NCI-H446 (cell line): Measurements from ENCODE around the gene HHAT.
A peak's percentile ranks its signal among the peaks of the same experiment; 100 is the strongest.

Experiments
- DNase-seq, 2 experiments: peaks; one replicate each; lab custom pipeline; 2025; lab: John Stamatoyannopoulos, UW

Gene HHAT

GRCh38 chr1:210487021-210487420 is 158.3 kb downstream of the HHAT start:
- DNase-seq, result no peak

DNA sequence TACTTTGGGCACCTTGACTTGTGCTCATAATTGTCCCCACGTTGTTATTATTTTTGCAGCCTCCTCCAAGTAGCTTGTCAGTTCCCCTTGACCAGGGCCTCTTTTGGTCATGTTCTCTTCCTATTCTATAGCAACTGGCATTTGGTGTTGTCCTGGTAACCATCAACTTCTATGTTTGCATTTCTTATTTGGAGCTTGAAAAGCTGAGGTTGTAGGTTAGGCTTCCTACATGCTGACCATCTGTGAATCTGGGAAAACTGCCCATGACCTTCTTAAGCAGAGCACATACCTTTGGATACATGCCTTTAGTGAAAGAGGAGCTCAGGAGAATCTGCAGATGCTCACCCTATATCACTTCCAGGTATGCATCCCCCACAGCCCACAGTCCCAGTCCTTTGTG is 160.8 kb downstream of the HHAT start:
- peak in 1 of 2 experiments; percentile 18 for DNase-seq

DNA sequence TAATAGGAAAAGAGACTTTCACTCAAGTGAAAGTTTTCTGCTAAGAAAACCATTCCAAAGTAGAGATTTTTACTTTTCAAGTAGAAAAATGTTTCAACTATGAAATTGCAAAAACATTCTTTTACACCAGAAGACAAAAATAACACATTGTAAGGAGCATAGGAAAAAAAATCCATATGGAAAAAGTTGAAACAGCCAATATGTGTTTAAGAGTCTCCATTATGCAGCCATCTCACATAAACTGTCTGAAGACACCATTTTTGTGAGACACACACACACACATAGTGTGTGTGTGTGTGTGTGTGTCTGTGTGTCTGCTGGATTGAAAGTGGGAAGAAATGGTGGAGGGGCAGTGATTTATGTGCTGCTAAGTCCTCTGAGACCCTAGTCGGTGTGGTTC is 162.1 kb downstream of the HHAT start:
- no peak for DNase-seq

DNA sequence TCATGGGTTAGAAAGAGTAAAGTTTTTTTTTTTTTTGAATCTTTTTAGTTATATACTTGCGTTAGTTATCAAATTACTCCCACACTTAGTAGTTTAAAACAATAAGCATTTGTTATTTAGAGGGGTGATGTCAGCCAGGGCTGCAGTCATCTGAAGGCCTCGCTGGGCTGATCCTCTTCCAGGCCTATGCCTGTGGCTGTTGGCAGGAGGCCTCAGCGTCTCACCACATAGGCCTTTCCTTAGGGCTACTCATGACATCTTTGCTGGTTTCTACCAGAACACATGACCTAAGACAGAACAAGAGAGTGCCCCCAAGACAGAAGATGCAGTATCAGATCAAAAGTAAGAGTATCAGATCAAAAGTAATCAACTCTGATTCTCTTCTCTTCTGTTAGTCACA is 167.4 kb downstream of the HHAT start:
- DNase-seq, result no peak

- no peak for DNase-seq
These were observed 171.3 kb downstream of the HHAT start for GRCh38 chr1:210499956-210500355.

GRCh38 chr1:210500831-210501230 is 172.1 kb downstream of the HHAT start:
- no peak for DNase-seq

GRCh38 chr1:210504286-210504685 is 175.6 kb downstream of the HHAT start:
- DNase-seq, result no peak

GRCh38 chr1:210505601-210506496 is 177.1 kb downstream of the HHAT start:
- DNase-seq, result no peak

DNA sequence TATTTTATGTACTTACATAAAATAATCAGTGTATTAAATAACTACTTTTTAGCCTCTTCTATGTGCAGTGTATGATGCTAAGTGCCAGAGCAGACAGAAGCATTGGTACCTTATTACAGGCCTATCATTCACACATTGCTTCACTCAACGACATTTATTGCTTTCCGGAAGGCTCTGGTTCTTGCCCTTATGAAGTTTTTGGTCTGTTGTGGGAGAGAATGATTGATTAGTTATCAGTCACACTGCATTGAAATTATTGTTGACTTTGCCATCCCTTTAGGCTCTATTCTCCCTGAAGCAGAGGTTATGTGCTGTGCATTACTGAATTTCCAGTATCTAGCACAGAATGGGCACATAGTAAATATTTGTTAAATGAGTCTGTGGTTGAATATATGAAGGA is 178.0 kb downstream of the HHAT start:
- no peak for DNase-seq

DNA sequence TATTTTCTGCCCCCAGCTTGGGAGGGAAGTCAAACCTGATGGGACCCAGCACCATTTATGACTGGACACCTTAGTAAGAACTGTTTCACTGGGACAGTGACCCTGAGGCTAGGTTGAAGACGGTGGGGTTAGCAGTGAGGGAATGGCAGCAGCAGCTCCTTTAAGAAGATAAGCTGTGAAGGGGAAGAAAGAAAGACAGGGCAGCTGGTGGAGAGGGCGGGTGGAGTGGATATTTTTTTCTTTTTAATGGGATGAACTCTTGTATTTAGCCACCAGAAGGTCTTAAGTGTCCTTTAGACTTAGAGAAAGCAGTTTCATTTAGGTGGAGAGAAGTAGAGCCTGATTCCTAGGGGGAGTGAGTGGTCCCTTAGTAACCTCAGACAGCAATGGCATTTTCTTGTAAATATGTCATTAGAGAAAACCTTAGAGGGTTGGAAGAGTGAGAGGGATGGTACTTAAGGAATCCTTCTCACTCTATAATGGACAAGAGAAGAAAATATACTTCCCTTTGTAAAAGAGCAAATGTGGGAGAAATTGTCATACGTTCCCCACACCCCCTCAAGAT is 187.5 kb downstream of the HHAT start:
- no peak for DNase-seq

DNA sequence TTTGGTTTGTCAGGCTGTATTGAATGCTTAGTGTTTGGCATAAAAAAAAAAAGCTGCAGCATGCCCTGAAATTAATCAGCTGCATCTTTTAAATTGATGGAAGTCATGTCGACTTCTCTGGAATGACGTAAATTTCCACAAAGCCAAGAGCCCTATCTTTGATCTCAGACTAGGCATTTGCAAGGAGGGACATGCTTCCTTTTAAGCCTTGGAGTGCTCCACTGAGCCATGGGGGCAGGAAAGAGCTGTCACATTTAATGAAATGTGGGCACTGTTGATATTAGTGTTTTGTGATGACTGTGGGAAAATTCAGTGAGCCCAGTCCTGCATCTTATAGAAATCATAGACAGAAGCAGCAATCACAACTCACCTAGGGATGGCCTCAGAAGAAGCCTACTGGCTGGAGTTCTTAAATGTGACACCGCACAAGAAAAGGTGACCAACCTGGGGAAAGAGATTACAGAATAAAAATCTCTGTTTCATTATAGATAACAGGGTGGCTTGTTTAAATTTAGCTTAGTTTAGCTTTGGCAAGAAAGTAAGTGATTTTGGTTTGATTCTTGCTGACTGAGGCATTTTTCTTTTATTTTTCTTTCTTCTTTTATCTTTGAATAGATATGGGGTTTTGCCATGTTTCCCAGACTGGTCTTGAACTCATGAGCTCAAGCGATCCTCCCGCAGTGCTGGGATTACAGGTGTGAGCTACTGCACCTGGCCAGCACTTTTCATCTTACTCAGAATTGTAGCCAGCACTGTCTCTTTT is 188.2 kb downstream of the HHAT start:
- no peak for DNase-seq

GRCh38 chr1:210523830-210524229 is 195.1 kb downstream of the HHAT start:
- DNase-seq, result no peak

GRCh38 chr1:210525716-210526454 is 197.2 kb downstream of the HHAT start:
- DNase-seq, result no peak

DNA sequence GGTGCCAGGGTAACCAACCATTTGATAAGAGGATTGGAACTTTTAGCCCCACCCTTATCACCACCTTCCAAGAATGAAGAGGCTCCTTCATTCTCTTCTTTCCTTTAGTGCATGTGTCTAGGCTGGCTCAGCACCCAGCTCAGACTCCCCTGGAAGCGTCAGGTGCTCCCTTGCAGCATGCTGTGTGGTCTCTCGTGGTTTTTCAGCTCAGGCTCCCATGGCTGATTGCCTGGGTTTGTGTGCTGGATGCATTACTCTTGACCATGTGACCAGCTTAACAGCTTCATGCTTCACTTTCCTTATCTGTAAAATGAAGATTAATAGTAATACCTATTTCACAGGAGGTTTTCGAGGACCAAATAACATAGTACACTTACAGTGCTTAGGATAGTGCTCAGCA is 198.4 kb downstream of the HHAT start:
- no peak for DNase-seq

- no peak for DNase-seq
These were observed 202.9 kb downstream of the HHAT start for GRCh38 chr1:210531475-210532222.

- DNase-seq, result no peak
These were observed 203.5 kb downstream of the HHAT start for GRCh38 chr1:210532223-210532598.

DNA sequence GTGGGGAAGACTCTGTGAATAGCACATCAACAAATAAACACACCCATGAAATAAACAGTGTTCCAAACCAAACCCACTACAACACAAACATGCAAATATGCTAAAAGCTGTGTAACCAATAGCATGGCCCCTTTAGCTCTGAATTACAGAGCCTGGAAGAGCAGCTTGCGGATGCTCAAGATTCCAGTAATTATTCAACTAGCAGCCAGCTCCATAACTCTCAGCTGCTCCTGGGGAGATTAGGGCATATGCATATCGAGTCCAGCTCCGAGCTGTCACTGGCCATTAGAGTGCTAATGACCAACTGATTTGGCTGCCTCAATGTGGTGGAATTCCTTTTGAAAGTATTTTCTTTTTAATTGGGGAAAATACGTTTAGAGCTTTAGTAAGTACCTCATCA is 207.1 kb downstream of the HHAT start:
- no peak for DNase-seq

- no peak for DNase-seq
These were observed 207.7 kb downstream of the HHAT start for GRCh38 chr1:210536254-210536961.

DNA sequence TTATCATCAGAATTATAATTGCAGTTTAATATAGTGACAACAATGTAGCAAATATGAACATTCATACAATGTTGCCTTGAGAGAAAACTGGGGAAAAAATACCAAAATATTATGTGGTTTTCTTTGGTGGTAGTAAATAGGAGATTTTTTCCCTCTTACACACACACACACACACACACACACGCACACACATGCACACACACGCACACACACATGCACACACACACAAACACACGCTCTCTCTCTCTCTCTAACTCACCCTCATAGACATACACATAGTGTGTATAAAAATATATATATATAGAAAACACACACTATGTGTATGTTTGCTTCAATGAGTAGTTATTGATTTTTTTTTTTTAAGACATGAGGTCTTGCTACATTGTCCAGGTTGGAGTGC is 211.6 kb downstream of the HHAT start:
- DNase-seq, result no peak

DNA sequence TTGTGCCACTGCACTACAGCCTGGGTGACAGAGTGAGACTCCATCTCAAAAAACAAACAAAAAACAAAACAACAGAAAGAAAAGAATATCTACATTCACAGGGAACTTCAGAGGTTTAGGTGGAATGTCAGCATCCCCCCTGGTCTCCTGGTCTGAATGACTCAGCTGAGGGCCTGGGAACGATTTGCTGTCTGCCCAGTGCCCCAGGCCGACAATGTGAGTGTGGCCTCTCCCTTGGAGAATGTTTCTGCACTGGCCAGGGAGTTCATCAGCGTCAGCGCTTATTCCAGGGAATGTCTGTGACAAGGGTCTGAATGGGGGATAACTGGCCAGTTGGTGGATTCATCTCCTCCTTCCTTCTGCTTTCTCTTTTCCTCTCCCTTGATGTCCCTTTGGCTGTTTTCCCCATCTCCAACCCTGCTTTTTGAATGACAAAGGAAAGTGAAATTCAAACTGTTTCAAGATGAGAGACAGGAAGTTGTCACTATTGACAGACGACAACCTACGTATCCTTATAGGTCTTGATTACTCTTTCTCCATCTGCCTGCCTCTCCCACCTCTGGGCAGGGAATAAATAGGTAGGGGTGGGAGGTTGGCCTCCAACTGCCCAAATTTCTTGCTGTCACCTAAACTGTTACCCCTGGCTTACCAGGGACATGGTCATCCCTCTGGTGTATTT is 213.1 kb downstream of the HHAT start:
- no peak for DNase-seq
